Smooth muscle cell of the pulmonary artery (primary cell): ENCODE data around the gene ELAPOR2. TPM values are rescaled to one million over a fixed set of nuclear protein-coding genes. Genes with fewer than 3 reads are reported as not detected.

Experiments used
- total RNA-seq: library from RNA; depleted of rRNA; stranded (reverse); fragments of >200 nt; gene quantifications from 2 replicates; pipeline ENCODE4 v1.2.3, GENCODE V29; 2014

ELAPOR2 gene, protein sequence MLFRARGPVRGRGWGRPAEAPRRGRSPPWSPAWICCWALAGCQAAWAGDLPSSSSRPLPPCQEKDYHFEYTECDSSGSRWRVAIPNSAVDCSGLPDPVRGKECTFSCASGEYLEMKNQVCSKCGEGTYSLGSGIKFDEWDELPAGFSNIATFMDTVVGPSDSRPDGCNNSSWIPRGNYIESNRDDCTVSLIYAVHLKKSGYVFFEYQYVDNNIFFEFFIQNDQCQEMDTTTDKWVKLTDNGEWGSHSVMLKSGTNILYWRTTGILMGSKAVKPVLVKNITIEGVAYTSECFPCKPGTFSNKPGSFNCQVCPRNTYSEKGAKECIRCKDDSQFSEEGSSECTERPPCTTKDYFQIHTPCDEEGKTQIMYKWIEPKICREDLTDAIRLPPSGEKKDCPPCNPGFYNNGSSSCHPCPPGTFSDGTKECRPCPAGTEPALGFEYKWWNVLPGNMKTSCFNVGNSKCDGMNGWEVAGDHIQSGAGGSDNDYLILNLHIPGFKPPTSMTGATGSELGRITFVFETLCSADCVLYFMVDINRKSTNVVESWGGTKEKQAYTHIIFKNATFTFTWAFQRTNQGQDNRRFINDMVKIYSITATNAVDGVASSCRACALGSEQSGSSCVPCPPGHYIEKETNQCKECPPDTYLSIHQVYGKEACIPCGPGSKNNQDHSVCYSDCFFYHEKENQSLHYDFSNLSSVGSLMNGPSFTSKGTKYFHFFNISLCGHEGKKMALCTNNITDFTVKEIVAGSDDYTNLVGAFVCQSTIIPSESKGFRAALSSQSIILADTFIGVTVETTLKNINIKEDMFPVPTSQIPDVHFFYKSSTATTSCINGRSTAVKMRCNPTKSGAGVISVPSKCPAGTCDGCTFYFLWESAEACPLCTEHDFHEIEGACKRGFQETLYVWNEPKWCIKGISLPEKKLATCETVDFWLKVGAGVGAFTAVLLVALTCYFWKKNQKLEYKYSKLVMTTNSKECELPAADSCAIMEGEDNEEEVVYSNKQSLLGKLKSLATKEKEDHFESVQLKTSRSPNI
- total RNA-seq: 2.3 and 16.2 TPM in 2 replicates

DNA sequence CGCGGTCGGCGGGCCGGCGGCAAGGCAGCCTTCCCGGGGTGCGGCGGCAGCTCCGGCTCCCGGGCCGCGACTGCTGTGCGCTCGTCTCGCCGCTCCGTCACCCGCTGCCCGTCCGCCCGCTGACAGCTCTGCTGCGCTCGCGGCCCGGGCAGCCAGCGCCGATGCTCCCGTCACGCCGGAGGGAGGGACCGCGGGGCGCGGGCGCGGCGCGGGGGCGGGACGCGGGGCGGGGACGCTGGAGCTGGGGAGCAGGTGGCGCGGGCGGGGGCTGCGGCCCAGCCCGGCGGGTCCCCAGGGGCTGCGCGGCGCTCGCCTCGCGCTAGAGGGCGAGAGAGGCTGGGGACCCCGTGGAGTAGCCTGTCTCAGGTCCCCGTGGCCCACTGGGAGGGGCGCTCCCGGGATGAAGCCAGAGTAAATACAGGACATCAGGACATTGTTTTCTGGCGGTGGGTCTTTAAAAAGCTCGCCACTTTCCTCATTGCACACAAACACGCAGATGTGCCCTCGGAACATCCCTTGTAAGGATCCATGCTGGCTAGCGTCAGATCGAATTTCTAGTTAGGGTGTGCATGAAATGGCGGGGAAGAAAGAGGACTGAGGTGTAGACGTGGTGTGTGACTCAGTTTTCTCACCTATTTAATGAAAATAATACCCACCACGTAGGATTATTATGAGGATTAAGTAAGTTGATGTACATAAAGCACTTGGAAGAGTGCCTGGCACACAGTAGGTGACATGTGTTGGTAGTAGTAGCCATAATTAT lies at the start of gene ELAPOR2:
TSS of gene ELAPOR2 (minus strand) at position 130 of the 763 bp plus-strand sequence. CDS start 141 bp downstream, outside the sequence.

Other genes starting within 250 kb of the ELAPOR2 start
- gene DMTF1, start 92.8 kb upstream of the ELAPOR2 start, total RNA-seq: 78.6 and 80.7 TPM in 2 replicates
- gene TMEM243, start 160.1 kb upstream of the ELAPOR2 start, total RNA-seq: 26.4 and 30.4 TPM in 2 replicates